HEK293 (cell line): ENCODE data around the gene PCBP3.

Experiments
- CTCF ChIA-PET: fragments of 350-600 bp; formaldehyde crosslinking; extraction: SDS; loops from one replicate; lab custom pipeline; 2021; ENCODE audit warnings: antibody characterized with exemption; lab: Yijun Ruan, JAX
- POLR2A ChIA-PET: fragments of 300-600 bp; formaldehyde crosslinking; extraction: SDS; loops from one replicate; lab custom pipeline; 2020; ENCODE audit warnings: antibody characterized with exemption, inconsistent platforms; lab: Yijun Ruan, JAX
- H3K27ac ChIP-seq: fragments of 200-500 bp; sonication (Bioruptor generic); 2 replicates; pipeline ENCODE4 v1.5.1; 2014; ENCODE audit warnings: low read depth, low read length, control low read depth, inconsistent platforms; ENCODE audit errors: extremely low read depth
- H3K36me3 ChIP-seq, 2 experiments: fragments of 200-500 bp in 1 of 2; sonication (Bioruptor generic) in 1 of 2; 1 replicate in 1 of 2; 2 replicates in 1 of 2; pipeline ENCODE4 v1.5.1; 2014 to 2017; ENCODE audit warnings: inconsistent platforms in 2 of 2, low read length in 2 of 2; ENCODE audit not compliant: control insufficient read depth in 2 of 2, insufficient read depth in 1 of 2
- H3K4me1 ChIP-seq: fragments of 200-500 bp; sonication (Bioruptor generic); 2 replicates; pipeline ENCODE4 v1.5.1; 2014; ENCODE audit warnings: mild to moderate bottlenecking, low read length, inconsistent platforms; ENCODE audit not compliant: control insufficient read depth, insufficient read depth
- H3K4me3 ChIP-seq: 2 replicates; pipeline ENCODE4 v1.5.1; 2011; ENCODE audit warnings: low read depth, mild to moderate bottlenecking, control low read depth, low read length, moderate library complexity
- H3K9me3 ChIP-seq: fragments of 200-500 bp; sonication (Bioruptor generic); 2 replicates; pipeline ENCODE4 v1.5.1; 2014; ENCODE audit warnings: low read depth, low read length, inconsistent platforms; ENCODE audit not compliant: control insufficient read depth, insufficient read depth
- IKZF3 ChIP-seq: fragments of 450-650 bp; IDR thresholded peaks from 2 replicates; pipeline ENCODE4 v1.5.0; 2018; ENCODE audit warnings: missing biosample characterization, mild to moderate bottlenecking, missing genetic modification characterization, moderate library complexity
- KLF9 ChIP-seq: fragments of 450-650 bp; formaldehyde crosslinking; IDR thresholded peaks from 2 replicates; pipeline ENCODE4 v1.5.1; 2016; ENCODE audit warnings: missing biosample characterization, missing genetic modification characterization, low read depth
- SCRT1 ChIP-seq: fragments of 450-650 bp; formaldehyde crosslinking; IDR thresholded peaks from 2 replicates; pipeline ENCODE4 v1.5.1; 2016; ENCODE audit warnings: missing biosample characterization, missing genetic modification characterization, borderline replicate concordance
- SETDB1 ChIP-seq: IDR thresholded peaks from one replicate; pipeline ENCODE4 v1.6.1; 2017; ENCODE audit warnings: mild to moderate bottlenecking, low read length, moderate library complexity, mixed read lengths; ENCODE audit not compliant: insufficient read length
- SP2 ChIP-seq: fragments of 450-650 bp; formaldehyde crosslinking; IDR thresholded peaks from 2 replicates; pipeline ENCODE4 v1.5.1; 2016; ENCODE audit warnings: missing biosample characterization, missing genetic modification characterization
- YY1 ChIP-seq: fragments of 450-650 bp; formaldehyde crosslinking; IDR thresholded peaks from 2 replicates; pipeline ENCODE4 v1.5.1; 2018; ENCODE audit warnings: missing biosample characterization, missing genetic modification characterization
- ZNF112 ChIP-seq: fragments of 450-650 bp; formaldehyde crosslinking; IDR thresholded peaks from 2 replicates; pipeline ENCODE4 v1.5.0; 2017; ENCODE audit warnings: missing biosample characterization, missing genetic modification characterization
- ZNF146 ChIP-seq: fragments of 450-650 bp; formaldehyde crosslinking; IDR thresholded peaks from 2 replicates; pipeline ENCODE4 v1.5.1; 2016; ENCODE audit warnings: missing biosample characterization, missing genetic modification characterization
- ZNF354C ChIP-seq: fragments of 450-650 bp; formaldehyde crosslinking; IDR thresholded peaks from 2 replicates; pipeline ENCODE4 v1.5.1; 2016; ENCODE audit warnings: missing biosample characterization, missing genetic modification characterization, low read depth, borderline replicate concordance
- ZNF48 ChIP-seq: fragments of 450-650 bp; formaldehyde crosslinking; IDR thresholded peaks from 2 replicates; pipeline ENCODE4 v1.5.1; 2016; ENCODE audit warnings: missing biosample characterization, missing genetic modification characterization
- ZNF544 ChIP-seq: fragments of 450-650 bp; formaldehyde crosslinking; IDR thresholded peaks from 2 replicates; pipeline ENCODE4 v1.5.0; 2017; ENCODE audit warnings: missing biosample characterization, missing genetic modification characterization
- ZNF664 ChIP-seq: fragments of 450-650 bp; formaldehyde crosslinking; IDR thresholded peaks from 2 replicates; pipeline ENCODE4 v1.5.1; 2016; ENCODE audit warnings: missing biosample characterization, missing genetic modification characterization
- ZNF701 ChIP-seq: fragments of 450-650 bp; formaldehyde crosslinking; IDR thresholded peaks from 2 replicates; pipeline ENCODE4 v1.5.1; 2016; ENCODE audit warnings: missing biosample characterization, missing genetic modification characterization
- TF ChIP-seq, protein P1 (sequence below): fragments of 450-650 bp; formaldehyde crosslinking; IDR thresholded peaks from 2 replicates; pipeline ENCODE4 v1.5.1; 2017; ENCODE audit warnings: missing biosample characterization, missing genetic modification characterization
- TF ChIP-seq, protein P2 (sequence below): fragments of 450-650 bp; formaldehyde crosslinking; conservative IDR thresholded peaks from 2 replicates; pipeline ENCODE4 v1.5.1; 2016; ENCODE audit warnings: low read depth, missing biosample characterization, missing genetic modification characterization
- TF ChIP-seq, protein P3 (sequence below): fragments of 450-650 bp; formaldehyde crosslinking; IDR thresholded peaks from 2 replicates; pipeline ENCODE4 v1.5.1; 2016; ENCODE audit warnings: missing biosample characterization, missing genetic modification characterization
- TF ChIP-seq, protein P4 (sequence below): sonication (generic); formaldehyde crosslinking; IDR thresholded peaks from 2 replicates; pipeline ENCODE4 v1.8.1; 2022; ENCODE audit warnings: mild to moderate bottlenecking, moderate library complexity, missing genetic modification reagents
- TF ChIP-seq, protein P5 (sequence below): fragments of 450-650 bp; formaldehyde crosslinking; IDR thresholded peaks from 2 replicates; pipeline ENCODE4 v1.5.1; 2016; ENCODE audit warnings: missing biosample characterization, missing genetic modification characterization
- TF ChIP-seq, protein P6 (sequence below): fragments of 450-650 bp; formaldehyde crosslinking; IDR thresholded peaks from 2 replicates; pipeline ENCODE4 v1.5.1; 2016; ENCODE audit warnings: missing biosample characterization, missing genetic modification characterization

Gene PCBP3

DNA sequence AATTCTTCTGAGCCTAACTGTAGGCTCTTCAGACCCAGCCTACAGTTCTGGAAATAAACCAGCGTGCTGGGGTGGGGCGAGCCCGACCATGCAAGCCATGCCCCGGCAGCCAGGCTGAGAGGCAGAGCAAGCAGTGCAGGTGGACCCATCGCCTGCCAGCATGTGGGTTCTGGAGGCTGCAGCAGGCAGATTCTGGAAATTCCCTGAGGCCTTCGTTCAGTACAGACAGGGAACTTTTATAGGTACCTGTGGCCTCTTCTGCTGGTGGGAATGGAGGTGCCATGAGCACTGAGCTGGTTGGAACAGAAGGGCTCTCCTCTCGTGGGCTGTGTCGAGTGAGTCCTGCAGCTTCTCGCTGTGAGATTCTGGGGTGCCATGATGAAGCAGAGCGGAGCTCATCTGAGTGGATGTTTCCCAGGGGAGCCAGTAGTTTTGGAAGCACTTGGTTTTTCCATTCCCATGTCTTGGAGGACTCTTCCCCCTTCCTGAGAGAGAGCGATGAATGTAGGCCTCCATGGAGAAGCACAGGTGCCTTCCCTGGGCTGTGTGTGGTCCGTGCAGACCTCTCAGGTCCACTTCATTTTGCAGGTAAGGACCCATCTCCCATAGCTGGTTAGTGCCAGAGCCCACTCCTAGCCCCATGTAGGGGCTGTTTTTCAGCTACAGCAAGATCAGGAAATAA lies 94.1 kb downstream of the PCBP3 start (continued):
- TF ChIP-seq, protein P1, sequence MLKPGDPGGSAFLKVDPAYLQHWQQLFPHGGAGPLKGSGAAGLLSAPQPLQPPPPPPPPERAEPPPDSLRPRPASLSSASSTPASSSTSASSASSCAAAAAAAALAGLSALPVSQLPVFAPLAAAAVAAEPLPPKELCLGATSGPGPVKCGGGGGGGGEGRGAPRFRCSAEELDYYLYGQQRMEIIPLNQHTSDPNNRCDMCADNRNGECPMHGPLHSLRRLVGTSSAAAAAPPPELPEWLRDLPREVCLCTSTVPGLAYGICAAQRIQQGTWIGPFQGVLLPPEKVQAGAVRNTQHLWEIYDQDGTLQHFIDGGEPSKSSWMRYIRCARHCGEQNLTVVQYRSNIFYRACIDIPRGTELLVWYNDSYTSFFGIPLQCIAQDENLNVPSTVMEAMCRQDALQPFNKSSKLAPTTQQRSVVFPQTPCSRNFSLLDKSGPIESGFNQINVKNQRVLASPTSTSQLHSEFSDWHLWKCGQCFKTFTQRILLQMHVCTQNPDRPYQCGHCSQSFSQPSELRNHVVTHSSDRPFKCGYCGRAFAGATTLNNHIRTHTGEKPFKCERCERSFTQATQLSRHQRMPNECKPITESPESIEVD (tag by site-specific recombination), result no peak
- TF ChIP-seq ZNF664 (tag by site-specific recombination) (no peak), KLF9 (tag by site-specific recombination) (no peak), SETDB1 (no peak)
- TF ChIP-seq, protein P2, sequence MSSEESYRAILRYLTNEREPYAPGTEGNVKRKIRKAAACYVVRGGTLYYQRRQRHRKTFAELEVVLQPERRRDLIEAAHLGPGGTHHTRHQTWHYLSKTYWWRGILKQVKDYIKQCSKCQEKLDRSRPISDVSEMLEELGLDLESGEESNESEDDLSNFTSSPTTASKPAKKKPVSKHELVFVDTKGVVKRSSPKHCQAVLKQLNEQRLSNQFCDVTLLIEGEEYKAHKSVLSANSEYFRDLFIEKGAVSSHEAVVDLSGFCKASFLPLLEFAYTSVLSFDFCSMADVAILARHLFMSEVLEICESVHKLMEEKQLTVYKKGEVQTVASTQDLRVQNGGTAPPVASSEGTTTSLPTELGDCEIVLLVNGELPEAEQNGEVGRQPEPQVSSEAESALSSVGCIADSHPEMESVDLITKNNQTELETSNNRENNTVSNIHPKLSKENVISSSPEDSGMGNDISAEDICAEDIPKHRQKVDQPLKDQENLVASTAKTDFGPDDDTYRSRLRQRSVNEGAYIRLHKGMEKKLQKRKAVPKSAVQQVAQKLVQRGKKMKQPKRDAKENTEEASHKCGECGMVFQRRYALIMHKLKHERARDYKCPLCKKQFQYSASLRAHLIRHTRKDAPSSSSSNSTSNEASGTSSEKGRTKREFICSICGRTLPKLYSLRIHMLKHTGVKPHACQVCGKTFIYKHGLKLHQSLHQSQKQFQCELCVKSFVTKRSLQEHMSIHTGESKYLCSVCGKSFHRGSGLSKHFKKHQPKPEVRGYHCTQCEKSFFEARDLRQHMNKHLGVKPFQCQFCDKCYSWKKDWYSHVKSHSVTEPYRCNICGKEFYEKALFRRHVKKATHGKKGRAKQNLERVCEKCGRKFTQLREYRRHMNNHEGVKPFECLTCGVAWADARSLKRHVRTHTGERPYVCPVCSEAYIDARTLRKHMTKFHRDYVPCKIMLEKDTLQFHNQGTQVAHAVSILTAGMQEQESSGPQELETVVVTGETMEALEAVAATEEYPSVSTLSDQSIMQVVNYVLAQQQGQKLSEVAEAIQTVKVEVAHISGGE (tag by site-specific recombination), result no peak
- TF ChIP-seq, all 188 proteins: peak for 0

DNA sequence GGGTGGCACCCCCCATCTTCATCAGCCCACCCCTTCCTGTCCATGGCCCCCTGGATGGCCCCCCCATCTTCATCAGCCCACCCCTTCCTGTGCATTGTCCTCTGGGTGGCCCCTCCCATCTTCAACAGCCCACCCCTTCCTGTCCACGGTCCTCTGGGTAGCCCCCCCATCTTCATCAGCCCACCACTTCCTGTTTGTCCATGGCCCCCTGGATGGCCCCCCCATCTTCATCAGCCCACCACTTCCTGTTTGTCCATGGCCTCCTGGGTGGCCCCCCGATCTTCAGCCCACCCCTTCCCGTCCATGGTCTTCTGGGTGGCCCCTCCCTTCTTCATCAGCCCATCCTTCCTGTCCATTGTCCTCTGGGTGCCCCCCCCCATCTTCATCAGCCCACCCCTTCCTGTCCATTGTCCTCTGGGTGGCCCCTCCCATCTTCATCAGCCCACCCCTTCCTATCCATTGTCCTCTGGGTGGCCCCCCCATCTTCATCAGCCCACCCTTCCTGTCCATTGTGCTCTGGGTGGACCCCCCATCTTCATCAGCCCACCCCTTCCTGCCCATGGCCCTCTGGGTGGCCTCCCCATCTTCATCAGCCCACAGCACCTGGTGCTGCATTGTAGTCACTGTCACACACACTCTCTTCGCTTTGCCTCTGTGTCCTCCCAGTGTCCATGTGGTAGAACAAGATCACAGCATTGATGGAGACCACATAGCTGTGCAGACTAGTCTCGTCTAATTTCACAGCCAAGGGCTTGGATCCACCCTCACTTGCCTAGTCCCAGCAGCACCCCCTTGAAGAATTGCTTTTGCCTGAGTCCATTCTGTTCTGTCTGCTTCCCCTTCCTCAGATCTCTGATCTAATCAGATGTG lies 95.9 kb downstream of the PCBP3 start:
- POLR2A ChIA-PET, result no interaction called here
- Histone ChIP-seq H3K27ac (no peak overlapping the region), H3K4me1 (no peaks in the 10 kb centered on the region), H3K4me3 (no peak overlapping the region), H3K36me3 (no peaks in the 10 kb centered on the region), H3K9me3 (no peaks in the 10 kb centered on the region)
- CTCF ChIA-PET, result interaction anchor here (0.6 to 1.3 kb wide), 2 partner anchors 80 to 183 kb away, joined by 4 to 5 read pairs; no protein-coding TSS in a partner anchor
- no peak for TF ChIP-seq ZNF701 (tag by site-specific recombination)
- TF ChIP-seq, protein P3, sequence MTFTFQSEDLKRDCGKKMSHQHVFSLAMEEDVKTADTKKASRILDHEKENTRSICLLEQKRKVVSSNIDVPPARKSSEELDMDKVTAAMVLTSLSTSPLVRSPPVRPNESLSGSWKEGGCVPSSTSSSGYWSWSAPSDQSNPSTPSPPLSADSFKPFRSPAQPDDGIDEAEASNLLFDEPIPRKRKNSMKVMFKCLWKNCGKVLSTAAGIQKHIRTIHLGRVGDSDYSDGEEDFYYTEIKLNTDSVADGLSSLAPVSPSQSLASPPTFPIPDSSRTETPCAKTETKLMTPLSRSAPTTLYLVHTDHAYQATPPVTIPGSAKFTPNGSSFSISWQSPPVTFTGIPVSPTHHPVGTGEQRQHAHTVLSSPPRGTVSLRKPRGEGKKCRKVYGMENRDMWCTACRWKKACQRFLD (tag by site-specific recombination), result no peak
- TF ChIP-seq ZNF354C (tag by site-specific recombination), result no peak
- TF ChIP-seq ZNF112 (tag by site-specific recombination), result no peak
- no peak for TF ChIP-seq SCRT1 (tag by site-specific recombination)
- no peak for TF ChIP-seq YY1 (tag by site-specific recombination)
- no peak for TF ChIP-seq ZNF544 (tag by site-specific recombination)
- TF ChIP-seq ZNF48 (tag by site-specific recombination), result no peak

DNA sequence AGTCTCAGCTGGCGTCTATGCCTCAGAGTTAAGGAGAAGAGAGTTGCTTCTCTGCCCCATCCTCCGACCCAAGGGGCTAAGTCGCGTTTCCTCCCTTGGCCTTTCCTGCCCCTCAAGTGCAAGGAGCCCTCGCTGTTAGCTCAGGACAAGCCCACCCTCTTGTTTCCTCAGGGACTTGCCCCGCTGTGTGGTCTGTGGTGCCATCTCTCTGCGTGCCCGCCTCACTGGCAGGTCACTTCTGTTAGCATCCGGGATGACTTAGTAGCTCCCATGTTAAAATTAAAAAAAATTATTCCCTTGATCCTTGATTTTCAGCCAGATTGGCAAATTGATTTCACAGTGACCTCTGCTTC lies 96.5 kb downstream of the PCBP3 start:
- no peaks in the 10 kb centered on the region for H3K4me1 ChIP-seq
- ChIA-PET POLR2A (no interaction called here), CTCF (interaction anchor here (0.6 to 1.3 kb wide), 2 partner anchors 80 to 184 kb away, joined by 4 to 5 read pairs; no protein-coding TSS in a partner anchor)
- no peaks in the 10 kb centered on the region for H3K9me3 ChIP-seq
- TF ChIP-seq, protein P4, sequence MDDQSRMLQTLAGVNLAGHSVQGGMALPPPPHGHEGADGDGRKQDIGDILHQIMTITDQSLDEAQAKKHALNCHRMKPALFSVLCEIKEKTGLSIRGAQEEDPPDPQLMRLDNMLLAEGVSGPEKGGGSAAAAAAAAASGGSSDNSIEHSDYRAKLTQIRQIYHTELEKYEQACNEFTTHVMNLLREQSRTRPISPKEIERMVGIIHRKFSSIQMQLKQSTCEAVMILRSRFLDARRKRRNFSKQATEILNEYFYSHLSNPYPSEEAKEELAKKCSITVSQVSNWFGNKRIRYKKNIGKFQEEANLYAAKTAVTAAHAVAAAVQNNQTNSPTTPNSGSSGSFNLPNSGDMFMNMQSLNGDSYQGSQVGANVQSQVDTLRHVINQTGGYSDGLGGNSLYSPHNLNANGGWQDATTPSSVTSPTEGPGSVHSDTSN (CRISPR knock-in tag), result no peak
- TF ChIP-seq ZNF146 (tag by site-specific recombination) (no peak), SP2 (tag by site-specific recombination) (no peak), IKZF3 (tag by site-specific recombination) (no peak)
- TF ChIP-seq, protein P5, sequence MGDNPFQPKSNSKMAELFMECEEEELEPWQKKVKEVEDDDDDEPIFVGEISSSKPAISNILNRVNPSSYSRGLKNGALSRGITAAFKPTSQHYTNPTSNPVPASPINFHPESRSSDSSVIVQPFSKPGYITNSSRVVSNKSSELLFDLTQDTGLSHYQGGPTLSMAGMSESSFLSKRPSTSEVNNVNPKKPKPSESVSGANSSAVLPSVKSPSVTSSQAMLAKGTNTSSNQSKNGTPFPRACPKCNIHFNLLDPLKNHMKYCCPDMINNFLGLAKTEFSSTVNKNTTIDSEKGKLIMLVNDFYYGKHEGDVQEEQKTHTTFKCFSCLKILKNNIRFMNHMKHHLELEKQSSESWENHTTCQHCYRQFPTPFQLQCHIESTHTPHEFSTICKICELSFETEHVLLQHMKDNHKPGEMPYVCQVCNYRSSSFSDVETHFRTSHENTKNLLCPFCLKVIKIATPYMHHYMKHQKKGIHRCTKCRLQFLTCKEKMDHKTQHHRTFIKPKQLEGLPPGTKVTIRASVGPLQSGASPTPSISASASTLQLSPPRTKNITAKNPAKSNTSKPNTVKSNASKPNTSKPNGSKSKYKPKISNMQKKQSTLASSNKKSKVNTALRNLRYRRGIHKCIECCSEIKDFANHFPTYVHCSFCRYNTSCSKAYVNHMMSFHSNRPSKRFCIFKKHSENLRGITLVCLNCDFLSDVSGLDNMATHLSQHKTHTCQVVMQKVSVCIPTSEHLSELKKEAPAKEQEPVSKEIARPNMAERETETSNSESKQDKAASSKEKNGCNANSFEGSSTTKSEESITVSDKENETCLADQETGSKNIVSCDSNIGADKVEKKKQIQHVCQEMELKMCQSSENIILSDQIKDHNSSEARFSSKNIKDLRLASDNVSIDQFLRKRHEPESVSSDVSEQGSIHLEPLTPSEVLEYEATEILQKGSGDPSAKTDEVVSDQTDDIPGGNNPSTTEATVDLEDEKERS (tag by site-specific recombination), result no peak
- TF ChIP-seq, protein P6, sequence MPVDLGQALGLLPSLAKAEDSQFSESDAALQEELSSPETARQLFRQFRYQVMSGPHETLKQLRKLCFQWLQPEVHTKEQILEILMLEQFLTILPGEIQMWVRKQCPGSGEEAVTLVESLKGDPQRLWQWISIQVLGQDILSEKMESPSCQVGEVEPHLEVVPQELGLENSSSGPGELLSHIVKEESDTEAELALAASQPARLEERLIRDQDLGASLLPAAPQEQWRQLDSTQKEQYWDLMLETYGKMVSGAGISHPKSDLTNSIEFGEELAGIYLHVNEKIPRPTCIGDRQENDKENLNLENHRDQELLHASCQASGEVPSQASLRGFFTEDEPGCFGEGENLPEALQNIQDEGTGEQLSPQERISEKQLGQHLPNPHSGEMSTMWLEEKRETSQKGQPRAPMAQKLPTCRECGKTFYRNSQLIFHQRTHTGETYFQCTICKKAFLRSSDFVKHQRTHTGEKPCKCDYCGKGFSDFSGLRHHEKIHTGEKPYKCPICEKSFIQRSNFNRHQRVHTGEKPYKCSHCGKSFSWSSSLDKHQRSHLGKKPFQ (tag by site-specific recombination), result no peak
- H3K36me3 ChIP-seq, result no peaks in the 10 kb centered on the region
- H3K27ac ChIP-seq, result no peak overlapping the region
- no peak overlapping the region for H3K4me3 ChIP-seq
